GM18519 (cell line): ENCODE measurements around the gene CNDP2.

ENCODE experiments used
- ATAC-seq: cut with Tn5 transposase; IDR thresholded peaks from one replicate; pipeline ENCODE4 v1.9.1; 2021; ENCODE audit warnings: mild to moderate bottlenecking, moderate library complexity; ENCODE audit not compliant: unreplicated experiment, low FRiP score

The CNDP2 gene

DNA sequence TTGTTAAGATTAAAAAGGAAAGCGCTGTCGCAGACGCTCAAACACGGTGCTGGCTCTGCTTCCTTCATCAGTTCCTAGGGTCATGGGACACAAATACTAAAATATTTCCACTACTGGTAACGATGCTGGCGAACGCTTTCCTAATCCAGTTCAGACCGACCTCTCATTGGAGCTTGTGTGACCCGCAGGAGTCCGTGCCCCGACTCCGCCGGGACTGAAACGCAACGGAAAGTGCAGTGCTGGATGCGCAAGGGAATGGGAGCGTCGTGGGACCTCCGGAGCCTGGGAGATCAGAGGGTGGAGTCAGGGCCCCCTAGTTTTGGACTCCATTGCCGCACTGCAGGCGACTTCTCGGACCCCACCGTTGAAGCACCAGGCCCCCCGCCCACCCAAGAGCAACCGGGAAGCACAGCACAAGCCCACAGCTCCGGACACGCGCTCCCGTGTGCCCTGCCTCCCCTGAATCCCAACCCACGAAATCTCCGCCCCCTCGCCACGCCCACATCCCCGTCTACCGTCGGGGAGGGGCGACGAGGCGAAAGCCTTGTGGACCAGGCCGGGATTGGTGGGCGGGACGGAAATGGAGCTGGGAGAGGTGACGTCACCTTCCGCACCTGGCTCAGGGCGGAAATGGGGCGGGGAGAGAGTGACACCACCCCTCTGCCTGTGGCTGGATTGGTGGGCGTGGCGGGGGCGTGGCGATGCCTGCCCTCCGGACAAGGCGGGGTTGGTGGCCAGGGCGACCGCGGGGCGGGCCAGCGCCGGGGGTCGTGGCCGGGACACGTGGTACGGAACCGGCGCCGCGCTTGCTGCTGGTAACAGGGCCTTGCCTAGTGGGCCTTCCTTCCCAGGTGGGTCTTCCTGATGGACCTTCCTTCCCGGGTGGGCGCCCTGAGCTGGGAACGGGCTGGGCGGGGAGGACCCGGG is at the start of gene CNDP2:
Gene CNDP2 (plus strand): TSS at position 783 of the 927 bp plus-strand sequence. CDS start 3,611 bp downstream, outside the sequence.
- ATAC-seq: peak; percentile 53

DNA sequence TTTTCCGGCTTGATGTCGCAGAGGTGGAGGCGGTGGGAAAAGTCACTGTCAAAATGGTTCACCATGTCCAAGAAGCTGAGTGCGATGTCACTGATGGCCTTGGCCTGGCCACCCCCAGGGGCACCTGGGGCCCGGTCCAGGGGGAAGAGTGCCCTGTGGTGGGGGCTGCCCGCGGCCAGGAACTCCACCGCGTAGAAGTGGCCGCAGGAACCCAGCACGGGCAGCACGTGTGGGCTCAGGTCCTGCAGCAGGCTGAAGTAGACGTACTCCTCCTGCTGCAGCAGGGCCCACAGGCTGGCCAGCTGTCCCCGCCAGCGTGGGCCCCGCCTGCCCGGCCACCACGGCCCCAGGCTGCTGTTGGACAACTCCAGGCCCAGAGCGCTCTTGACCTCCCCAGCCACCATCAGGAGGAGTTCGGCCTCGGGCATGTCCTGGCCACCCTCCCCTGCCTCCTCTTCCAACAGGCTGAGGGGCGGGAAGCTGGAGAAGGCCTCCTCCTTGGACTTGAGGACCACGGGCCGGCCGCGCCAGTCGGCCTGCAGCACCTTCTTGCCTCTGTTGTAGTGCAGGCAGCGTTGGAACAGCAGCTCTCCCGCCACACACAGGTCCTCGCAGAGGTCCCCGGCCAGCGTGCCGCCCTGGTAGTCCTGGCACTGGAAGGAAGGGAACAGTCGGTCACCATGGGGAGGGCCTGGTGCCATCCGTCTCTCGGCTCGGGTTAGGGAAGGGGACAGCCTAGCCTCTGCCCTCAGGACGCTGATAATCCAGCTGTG is 49.3 kb upstream of the CNDP2 start:
- no peak for ATAC-seq

GRCh38 chr18:74447404-74448152 is 48.6 kb upstream of the CNDP2 start:
- ATAC-seq: no peak

- ATAC-seq: no peak
Observed at GRCh38 chr18:74450626-74451025, 45.5 kb upstream of the CNDP2 start.

GRCh38 chr18:74451148-74451547 is 45.0 kb upstream of the CNDP2 start:
- no peak for ATAC-seq

DNA sequence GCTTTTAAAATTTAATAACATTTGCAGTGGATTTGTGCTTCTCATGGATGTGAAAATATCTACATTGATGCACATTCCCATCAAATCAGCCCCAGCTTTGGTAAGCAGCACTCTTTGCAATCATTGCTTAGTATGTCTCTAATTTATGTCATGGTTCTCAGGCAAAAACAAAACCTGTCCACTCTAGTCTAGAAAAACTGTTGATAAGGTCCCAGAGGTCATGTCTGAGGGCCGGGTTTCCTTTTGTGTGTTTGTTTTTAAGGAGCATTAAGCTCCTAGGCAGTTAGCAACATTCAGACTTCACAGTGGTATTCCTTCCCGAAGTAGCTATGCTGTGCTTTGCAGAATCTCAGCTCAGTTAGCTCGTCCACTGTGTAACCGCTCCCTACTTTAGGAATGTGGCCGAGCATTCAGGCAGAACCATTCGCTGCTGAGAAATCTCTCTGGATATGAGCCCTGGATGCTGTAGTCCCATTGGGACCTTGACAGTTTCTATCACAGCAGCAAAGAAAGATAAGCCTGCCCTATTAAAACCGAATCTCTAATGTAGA is 43.1 kb upstream of the CNDP2 start:
- ATAC-seq: no peak

DNA sequence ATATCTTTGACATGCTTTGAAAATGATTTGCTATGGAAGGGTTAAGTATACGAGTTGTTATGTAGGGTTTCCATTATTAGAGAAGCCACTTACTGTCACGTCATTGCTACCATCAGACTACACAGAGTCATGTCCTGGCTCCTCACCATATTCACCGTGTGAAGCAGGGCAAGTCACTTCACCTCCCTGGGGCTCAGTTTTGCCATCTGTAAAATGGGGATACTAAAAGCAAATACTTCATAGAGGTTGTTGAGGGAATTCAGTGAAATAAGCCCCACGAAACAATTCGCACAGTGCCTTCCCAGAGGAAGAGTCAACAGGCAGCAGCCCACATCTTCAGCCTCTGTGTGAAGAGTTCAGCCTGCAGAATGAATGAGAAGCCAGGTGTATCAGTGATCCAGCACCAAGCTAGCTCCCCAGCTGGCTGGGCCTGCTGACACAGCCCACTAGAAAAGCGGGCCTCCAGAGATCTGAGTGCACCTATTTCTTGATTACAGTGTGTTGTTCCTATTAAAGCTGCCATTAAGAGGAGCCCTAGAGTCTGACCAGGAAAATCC is 42.4 kb upstream of the CNDP2 start:
- no peak for ATAC-seq

DNA sequence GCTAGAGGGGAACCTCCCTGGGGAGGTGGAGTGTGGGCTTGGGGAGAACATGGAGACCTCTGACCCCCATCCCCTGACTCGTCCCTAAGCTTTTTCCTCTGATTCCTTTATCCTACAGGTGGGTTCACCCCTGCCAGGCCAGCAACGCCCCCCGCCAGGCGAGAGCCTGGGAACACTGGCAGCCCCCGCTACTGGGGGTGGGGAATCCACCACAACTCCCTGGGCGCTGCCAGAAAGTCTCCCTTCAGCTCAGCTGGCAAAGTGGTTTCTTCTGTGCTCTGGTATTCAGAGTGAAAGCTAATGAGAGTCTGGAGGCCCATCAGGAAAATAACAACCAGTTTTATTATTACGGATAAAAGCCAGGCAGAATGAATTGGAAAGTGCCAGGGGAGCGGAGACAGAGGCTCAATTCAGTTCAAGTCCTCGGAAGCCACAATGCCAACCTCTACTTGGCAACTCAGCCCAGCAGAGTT is 41.8 kb upstream of the CNDP2 start:
- ATAC-seq: no peak

GRCh38 chr18:74455386-74455785 is 40.8 kb upstream of the CNDP2 start:
- no peak for ATAC-seq

GRCh38 chr18:74456017-74456348 is 40.2 kb upstream of the CNDP2 start:
- ATAC-seq: no peak

DNA sequence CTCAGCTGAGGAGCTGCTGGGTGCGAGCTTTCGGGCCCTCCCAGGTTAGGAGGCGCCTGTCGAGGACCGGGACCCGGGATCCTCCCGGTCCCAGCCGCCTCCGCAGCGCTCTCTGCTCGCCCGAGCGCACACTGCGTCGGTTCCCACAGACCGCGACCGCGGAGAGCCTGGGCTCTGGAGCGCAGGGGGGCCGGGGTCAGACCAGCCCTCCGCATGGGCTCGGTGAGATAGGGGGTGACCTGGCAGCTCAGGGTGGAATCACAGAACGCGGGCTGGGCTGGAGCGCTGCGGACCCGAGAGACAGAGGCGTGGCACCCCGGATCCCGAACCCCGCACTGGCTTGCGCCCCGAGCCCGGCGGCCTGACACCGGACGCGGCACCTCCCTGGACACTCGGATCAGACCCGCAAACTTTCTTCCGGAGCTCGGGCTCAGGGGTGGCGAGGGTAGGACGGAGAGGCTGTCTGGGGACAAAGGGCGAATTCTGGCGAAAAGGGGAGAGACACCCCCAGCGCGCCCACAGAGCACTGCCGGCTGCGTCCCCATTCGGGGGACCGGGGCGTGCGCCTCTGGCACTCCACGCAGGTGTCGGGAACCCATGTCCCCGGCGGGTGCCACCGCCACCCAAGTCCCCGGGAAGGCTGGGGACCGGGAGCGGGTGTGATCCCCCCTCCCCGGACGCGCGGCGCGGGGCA is 39.7 kb upstream of the CNDP2 start:
- ATAC-seq: no peak

- ATAC-seq: no peak
Observed at GRCh38 chr18:74457043-74457724, 39.0 kb upstream of the CNDP2 start, which contains the start of gene DIPK1C. DIPK1C (minus strand) TSS chr18:74457308; CDS start chr18:74457259, 49 bp downstream.

- no peak for ATAC-seq
Observed at GRCh38 chr18:74457725-74458421, 38.3 kb upstream of the CNDP2 start.

DNA sequence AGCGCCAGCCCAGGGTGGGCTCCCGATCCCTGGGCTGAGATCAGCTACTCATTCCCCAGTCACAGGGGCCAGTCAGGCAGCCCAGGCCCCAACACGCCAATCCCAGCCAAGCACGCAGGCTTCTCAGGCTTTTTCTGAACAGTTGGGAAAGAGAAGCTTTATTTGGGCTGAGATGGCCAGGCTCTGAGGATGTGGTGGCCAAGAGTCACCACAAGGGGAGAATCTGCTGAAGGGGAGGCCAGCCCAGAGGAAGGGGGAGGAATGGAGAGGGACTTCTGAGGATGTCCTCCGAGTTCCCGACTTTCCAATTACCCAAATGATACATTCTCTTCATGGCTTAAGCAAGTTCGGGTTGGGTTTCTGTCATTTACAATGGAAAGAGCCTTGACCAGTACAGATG is 36.3 kb upstream of the CNDP2 start:
- no peak for ATAC-seq

DNA sequence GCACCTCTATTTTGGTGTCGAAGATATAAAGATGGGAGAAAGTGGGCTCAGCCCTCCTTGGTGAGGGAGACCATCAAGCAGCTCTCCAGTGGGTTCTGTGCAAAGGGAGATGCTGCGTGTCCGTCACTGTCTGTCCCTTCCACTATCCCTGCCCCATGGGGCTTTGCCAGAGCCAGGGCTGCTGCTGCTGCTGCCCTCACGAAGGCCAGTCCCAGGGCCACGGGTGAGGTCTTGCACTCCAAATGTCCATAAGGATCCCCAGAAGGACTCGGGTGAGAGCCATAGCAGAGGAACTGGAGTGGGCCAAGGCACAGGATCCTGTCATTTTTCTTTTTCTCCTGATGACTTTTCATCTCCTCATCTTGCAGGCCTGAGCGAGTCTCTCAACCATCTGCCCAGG is 35.3 kb upstream of the CNDP2 start:
- ATAC-seq: no peak

DNA sequence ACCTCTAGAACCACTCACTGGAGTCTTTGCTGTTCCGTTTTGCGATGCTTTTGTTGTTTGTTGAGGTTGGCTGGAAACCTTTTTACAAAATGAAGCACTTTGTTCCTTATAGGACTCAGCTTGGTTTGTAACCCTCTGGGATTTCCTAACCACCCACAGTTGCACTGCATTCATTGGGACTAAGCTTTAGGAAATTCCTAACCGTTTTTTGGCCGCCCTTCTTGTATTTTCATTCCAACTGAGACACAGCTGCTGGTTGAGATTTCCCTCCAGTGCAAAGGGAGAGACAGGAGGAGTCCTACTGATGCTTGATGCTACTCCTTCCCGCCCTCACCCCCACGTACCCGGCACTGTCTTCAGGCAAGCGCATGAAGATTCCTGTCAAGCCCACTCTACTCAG is 32.9 kb upstream of the CNDP2 start:
- ATAC-seq: no peak

- ATAC-seq: no peak
Observed at GRCh38 chr18:74463983-74464382, 32.2 kb upstream of the CNDP2 start.

- no peak for ATAC-seq
Observed at GRCh38 chr18:74465775-74466174, 30.4 kb upstream of the CNDP2 start.
